Left lung (tissue), 10 donors: Measurements from ENCODE around the gene SSTR1. TPM values are rescaled to one million over a fixed set of nuclear protein-coding genes. Genes with fewer than 3 reads are reported as not detected.

Experiments
- ATAC-seq: fragments of 200-7000 bp; cut with Tn5 transposase; one replicate; pipeline ENCODE4 v1.9.1; 2020; ENCODE audit warnings: moderate library complexity
- DNase-seq, 4 donors: peaks; one replicate each; pipeline ENCODE4 v3.0.0-alpha.2; 2013 to 2020
- H3K27ac ChIP-seq, 2 donors: fragments of 200-600 bp; sonication (generic) in 1 of 2; one replicate each; pipeline versions ENCODE4 v1.5.0 to v1.8.0; 2020 to 2021
- H3K27me3 ChIP-seq, 2 donors: fragments of 200-600 bp; sonication (generic) in 1 of 2; one replicate each; pipeline versions ENCODE4 v1.5.0 to v1.8.0; 2020 to 2021
- H3K36me3 ChIP-seq, 2 donors: fragments of 200-600 bp; sonication (generic) in 1 of 2; one replicate each; pipeline versions ENCODE4 v1.5.0 to v1.8.0; 2020 to 2021
- H3K4me1 ChIP-seq, 2 donors: fragments of 200-600 bp; one replicate each; pipeline ENCODE4 v1.8.0; 2021
- H3K4me3 ChIP-seq, 2 donors: fragments of 200-600 bp; sonication (generic) in 1 of 2; one replicate each; pipeline versions ENCODE4 v1.5.0 to v1.8.0; 2020 to 2021; ENCODE audit warnings: mild to moderate bottlenecking in 1 of 2
- H3K9me3 ChIP-seq, 2 donors: fragments of 200-600 bp; sonication (generic) in 1 of 2; one replicate each; pipeline versions ENCODE4 v1.5.0 to v1.8.0; 2020 to 2021
- intact Hi-C, 2 donors: fragments of 100-400 bp; cut with DNase I; formaldehyde crosslinking; loops; one replicate each; pipeline versions ENCODE4 v1.11.2 to v1.14.2; 2022
- polyA plus RNA-seq, 6 donors: library from polyadenylated mRNA; unstranded; fragments of 120-200 nt; gene quantifications; one replicate each; pipeline ENCODE4 v1.2.1, GENCODE V29; 2013; ENCODE audit not compliant: insufficient read length in 6 of 6
- total RNA-seq, 2 donors: library from RNA; stranded (reverse); fragmentation: NEBNext Ultra II Directional; extraction: Animal tissue kit (Norgen Biotek cat#: 25700); gene quantifications; one replicate each; pipeline ENCODE4 v1.2.1, GENCODE V29; 2021
- TF ChIP-seq, protein P1 (sequence below), 2 donors: fragments of 200-600 bp; sonication (generic) in 1 of 2; IDR thresholded peaks; one replicate each; pipeline versions ENCODE4 v1.5.0 to v1.8.0; 2021; ENCODE audit warnings: antibody characterized with exemption in 2 of 2
- donor health status: DM: no; HTN: yes; CAD: no.
- donor health status: DM: no; HTN: no; CAD: no.

The SSTR1 gene
- total and polyA plus RNA-seq, 8 donors, result 1.0 to 6.6 (median 3.1) TPM

DNA sequence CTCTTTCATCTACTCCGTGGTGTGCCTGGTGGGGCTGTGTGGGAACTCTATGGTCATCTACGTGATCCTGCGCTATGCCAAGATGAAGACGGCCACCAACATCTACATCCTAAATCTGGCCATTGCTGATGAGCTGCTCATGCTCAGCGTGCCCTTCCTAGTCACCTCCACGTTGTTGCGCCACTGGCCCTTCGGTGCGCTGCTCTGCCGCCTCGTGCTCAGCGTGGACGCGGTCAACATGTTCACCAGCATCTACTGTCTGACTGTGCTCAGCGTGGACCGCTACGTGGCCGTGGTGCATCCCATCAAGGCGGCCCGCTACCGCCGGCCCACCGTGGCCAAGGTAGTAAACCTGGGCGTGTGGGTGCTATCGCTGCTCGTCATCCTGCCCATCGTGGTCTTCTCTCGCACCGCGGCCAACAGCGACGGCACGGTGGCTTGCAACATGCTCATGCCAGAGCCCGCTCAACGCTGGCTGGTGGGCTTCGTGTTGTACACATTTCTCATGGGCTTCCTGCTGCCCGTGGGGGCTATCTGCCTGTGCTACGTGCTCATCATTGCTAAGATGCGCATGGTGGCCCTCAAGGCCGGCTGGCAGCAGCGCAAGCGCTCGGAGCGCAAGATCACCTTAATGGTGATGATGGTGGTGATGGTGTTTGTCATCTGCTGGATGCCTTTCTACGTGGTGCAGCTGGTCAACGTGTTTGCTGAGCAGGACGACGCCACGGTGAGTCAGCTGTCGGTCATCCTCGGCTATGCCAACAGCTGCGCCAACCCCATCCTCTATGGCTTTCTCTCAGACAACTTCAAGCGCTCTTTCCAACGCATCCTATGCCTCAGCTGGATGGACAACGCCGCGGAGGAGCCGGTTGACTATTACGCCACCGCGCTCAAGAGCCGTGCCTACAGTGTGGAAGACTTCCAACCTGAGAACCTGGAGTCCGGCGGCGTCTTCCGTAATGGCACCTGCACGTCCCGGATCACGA is 2.2 kb downstream of the SSTR1 start:
- intact Hi-C loops, result no loop called here
- Histone ChIP-seq H3K36me3 (no peaks in the 10 kb centered on the region), H3K9me3 (no peaks in the 10 kb centered on the region), H3K4me3 (peak overlapping the region; percentile 19 to 37), H3K27ac (peak overlapping the region in 1 of 2 donors; percentile 11), H3K27me3 (peaks cover 52 to 62% of the 10 kb centered on the region in 2 donors), H3K4me1 (peaks cover 0 to 13% of the 10 kb centered on the region in 2 donors)
- peak; percentile 9 for ATAC-seq
- TF ChIP-seq, protein P1, sequence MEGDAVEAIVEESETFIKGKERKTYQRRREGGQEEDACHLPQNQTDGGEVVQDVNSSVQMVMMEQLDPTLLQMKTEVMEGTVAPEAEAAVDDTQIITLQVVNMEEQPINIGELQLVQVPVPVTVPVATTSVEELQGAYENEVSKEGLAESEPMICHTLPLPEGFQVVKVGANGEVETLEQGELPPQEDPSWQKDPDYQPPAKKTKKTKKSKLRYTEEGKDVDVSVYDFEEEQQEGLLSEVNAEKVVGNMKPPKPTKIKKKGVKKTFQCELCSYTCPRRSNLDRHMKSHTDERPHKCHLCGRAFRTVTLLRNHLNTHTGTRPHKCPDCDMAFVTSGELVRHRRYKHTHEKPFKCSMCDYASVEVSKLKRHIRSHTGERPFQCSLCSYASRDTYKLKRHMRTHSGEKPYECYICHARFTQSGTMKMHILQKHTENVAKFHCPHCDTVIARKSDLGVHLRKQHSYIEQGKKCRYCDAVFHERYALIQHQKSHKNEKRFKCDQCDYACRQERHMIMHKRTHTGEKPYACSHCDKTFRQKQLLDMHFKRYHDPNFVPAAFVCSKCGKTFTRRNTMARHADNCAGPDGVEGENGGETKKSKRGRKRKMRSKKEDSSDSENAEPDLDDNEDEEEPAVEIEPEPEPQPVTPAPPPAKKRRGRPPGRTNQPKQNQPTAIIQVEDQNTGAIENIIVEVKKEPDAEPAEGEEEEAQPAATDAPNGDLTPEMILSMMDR (IDR thresholded peaks at IDR 0.05), result no peak
- peak in 1 of 4 donors; percentile 75 for DNase-seq

DNA sequence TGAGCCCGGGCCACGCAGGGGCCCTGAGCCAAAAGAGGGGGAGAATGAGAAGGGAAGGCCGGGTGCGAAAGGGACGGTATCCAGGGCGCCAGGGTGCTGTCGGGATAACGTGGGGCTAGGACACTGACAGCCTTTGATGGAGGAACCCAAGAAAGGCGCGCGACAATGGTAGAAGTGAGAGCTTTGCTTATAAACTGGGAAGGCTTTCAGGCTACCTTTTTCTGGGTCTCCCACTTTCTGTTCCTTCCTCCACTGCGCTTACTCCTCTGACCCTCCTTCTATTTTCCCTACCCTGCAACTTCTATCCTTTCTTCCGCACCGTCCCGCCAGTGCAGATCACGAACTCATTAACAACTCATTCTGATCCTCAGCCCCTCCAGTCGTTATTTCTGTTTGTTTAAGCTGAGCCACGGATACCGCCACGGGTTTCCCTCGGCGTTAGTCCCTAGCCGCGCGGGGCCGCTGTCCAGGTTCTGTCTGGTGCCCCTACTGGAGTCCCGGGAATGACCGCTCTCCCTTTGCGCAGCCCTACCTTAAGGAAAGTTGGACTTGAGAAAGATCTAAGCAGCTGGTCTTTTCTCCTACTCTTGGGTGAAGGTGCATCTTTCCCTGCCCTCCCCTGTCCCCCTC is 3.0 kb downstream of the SSTR1 start:
- Histone ChIP-seq H3K27ac (no peak overlapping the region), H3K4me1 (peaks cover 0 to 13% of the 10 kb centered on the region in 2 donors), H3K36me3 (no peaks in the 10 kb centered on the region), H3K9me3 (no peaks in the 10 kb centered on the region), H3K4me3 (peak overlapping the region; percentile 3 to 37), H3K27me3 (peaks cover 52 to 62% of the 10 kb centered on the region in 2 donors)
- peak; percentile 61 for ATAC-seq
- intact Hi-C loops, result no loop called here
- DNase-seq, result peak in 2 of 4 donors; percentile 49 to 56
- TF ChIP-seq, protein P1 (IDR thresholded peaks at IDR 0.05), result peak in 1 of 2 donors; percentile 16

DNA sequence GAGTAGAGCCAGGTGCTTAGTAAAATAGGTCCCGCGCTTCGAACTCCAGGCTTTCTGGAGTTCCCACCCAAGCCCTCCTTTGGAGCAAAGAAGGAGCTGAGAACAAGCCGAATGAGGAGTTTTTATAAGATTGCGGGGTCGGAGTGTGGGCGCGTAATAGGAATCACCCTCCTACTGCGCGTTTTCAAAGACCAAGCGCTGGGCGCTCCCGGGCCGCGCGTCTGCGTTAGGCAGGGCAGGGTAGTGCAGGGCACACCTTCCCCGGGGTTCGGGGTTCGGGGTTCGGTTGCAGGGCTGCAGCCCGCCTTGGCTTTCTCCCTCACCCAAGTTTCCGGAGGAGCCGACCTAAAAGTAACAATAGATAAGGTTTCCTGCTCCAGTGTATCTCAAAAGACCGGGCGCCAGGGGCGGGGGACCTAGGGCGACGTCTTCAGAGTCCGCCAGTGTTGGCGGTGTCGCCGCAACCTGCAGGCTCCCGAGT is 3.6 kb downstream of the SSTR1 start:
- Histone ChIP-seq H3K27ac (peak overlapping the region; percentile 3 to 33), H3K4me3 (peak overlapping the region; percentile 3 to 37), H3K36me3 (no peaks in the 10 kb centered on the region), H3K27me3 (peaks cover 52 to 62% of the 10 kb centered on the region in 2 donors), H3K4me1 (peaks cover 0 to 13% of the 10 kb centered on the region in 2 donors), H3K9me3 (no peaks in the 10 kb centered on the region)
- TF ChIP-seq, protein P1 (IDR thresholded peaks at IDR 0.05), result no peak
- ATAC-seq (peak; percentile 23), DNase-seq (peak in 1 of 4 donors; percentile 71)
- intact Hi-C loops, result no loop called here

DNA sequence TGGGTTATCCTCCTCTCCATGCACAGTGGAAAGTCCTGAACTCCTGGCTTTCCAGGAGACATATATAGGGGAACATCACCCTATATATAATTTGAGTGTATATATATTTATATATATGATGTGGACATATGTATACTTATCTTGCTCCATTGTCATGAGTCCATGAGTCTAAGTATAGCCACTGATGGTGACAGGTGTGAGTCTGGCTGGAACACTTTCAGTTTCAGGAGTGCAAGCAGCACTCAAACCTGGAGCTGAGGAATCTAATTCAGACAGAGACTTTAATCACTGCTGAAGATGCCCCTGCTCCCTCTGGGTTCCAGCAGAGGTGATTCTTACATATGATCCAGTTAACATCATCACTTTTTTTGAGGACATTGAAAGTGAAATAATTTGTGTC is 4.4 kb downstream of the SSTR1 start:
- Histone ChIP-seq H3K9me3 (no peaks in the 10 kb centered on the region), H3K4me3 (peak overlapping the region in 1 of 2 donors; percentile 37), H3K4me1 (peaks cover 0 to 13% of the 10 kb centered on the region in 2 donors), H3K27me3 (peaks cover 52 to 56% of the 10 kb centered on the region in 2 donors), H3K27ac (no peak overlapping the region), H3K36me3 (no peaks in the 10 kb centered on the region)
- DNase-seq, result no peak
- TF ChIP-seq, protein P1 (IDR thresholded peaks at IDR 0.05), result no peak
- ATAC-seq, result no peak
- intact Hi-C loops, result no loop called here

DNA sequence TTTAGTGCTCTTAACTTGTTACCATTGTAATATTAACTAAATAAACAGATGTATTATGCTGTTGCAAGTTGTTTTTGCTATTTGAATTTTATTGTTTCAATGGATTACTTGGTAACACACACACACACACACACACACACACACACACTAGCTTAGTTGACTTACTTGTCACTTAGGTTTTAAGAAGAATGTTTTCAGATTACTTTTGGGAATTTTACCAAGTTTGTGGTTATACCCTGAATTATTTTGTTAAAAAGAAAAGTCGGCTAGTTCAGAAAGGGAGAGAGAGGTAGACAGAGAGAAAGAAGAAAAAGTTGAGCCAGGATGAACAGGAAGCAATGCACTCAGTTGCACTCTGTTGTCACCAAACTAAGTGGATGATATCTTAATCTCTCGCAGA is 5.3 kb downstream of the SSTR1 start:
- no peak overlapping the region for H3K4me3 ChIP-seq
- TF ChIP-seq, protein P1 (IDR thresholded peaks at IDR 0.05), result no peak
- no peaks in the 10 kb centered on the region for H3K36me3 ChIP-seq
- H3K4me1 ChIP-seq, result peaks cover 0 to 13% of the 10 kb centered on the region in 2 donors
- H3K9me3 ChIP-seq, result no peaks in the 10 kb centered on the region
- intact Hi-C loops, result no loop called here
- H3K27me3 ChIP-seq, result peaks cover 45 to 47% of the 10 kb centered on the region in 2 donors
- DNase-seq (no peak), ATAC-seq (no peak)
- H3K27ac ChIP-seq, result no peak overlapping the region
